ENCODE results near the gene AK5.
"Not testable (repeated sequence)": the region's sequence is repeated elsewhere in the genome, so short reads cannot be mapped to it uniquely, and the experiment has no call there.

AK5 gene

GRCh38 chr1:77405186-77405585 lies 123.4 kb downstream of the AK5 start:
- DNase-seq: no peak

- no peak for DNase-seq
Observed at GRCh38 chr1:77406661-77407060, 124.8 kb downstream of the AK5 start.

GRCh38 chr1:77407738-77408375 lies 126.0 kb downstream of the AK5 start:
- DNase-seq: no peak

GRCh38 chr1:77408933-77409332 lies 127.1 kb downstream of the AK5 start:
- not testable (repeated sequence) for DNase-seq

GRCh38 chr1:77412069-77412819 lies 130.4 kb downstream of the AK5 start:
- no peak for DNase-seq

- DNase-seq: no peak
Observed at GRCh38 chr1:77412820-77413530, 131.2 kb downstream of the AK5 start.

- no peak for DNase-seq
Observed at GRCh38 chr1:77413541-77414335, 131.9 kb downstream of the AK5 start.

GRCh38 chr1:77415579-77415978 lies 133.8 kb downstream of the AK5 start:
- DNase-seq: no peak

GRCh38 chr1:77416692-77417450 lies 135.1 kb downstream of the AK5 start:
- DNase-seq: no peak

GRCh38 chr1:77418055-77418454 lies 136.2 kb downstream of the AK5 start:
- DNase-seq: not testable (repeated sequence)

GRCh38 chr1:77421504-77422233 lies 139.8 kb downstream of the AK5 start:
- DNase-seq: no peak

- no peak for DNase-seq
Observed at GRCh38 chr1:77424236-77424635, 142.4 kb downstream of the AK5 start.

GRCh38 chr1:77428068-77428467 lies 146.2 kb downstream of the AK5 start:
- no peak for DNase-seq

- no peak for DNase-seq
Observed at GRCh38 chr1:77430966-77431690, 149.3 kb downstream of the AK5 start.

- no peak for DNase-seq
Observed at GRCh38 chr1:77433934-77434333, 152.1 kb downstream of the AK5 start.

- no peak for DNase-seq
Observed at GRCh38 chr1:77434967-77435366, 153.1 kb downstream of the AK5 start.

GRCh38 chr1:77438236-77438913 lies 156.6 kb downstream of the AK5 start:
- DNase-seq: no peak

GRCh38 chr1:77446841-77447555 lies 165.2 kb downstream of the AK5 start:
- no peak for DNase-seq

- no peak for DNase-seq
Observed at GRCh38 chr1:77447669-77448068, 165.8 kb downstream of the AK5 start.

- DNase-seq: no peak
Observed at GRCh38 chr1:77459881-77460280, 178.1 kb downstream of the AK5 start.

Measured in activated effector memory CD4-positive, alpha-beta T cell treated with anti-CD3 and anti-CD28 coated beads, Interleukin-2, amount 50 U/mL, for 16 hours (primary cell).